Measurements from ENCODE around the gene CELA3B.

DNA sequence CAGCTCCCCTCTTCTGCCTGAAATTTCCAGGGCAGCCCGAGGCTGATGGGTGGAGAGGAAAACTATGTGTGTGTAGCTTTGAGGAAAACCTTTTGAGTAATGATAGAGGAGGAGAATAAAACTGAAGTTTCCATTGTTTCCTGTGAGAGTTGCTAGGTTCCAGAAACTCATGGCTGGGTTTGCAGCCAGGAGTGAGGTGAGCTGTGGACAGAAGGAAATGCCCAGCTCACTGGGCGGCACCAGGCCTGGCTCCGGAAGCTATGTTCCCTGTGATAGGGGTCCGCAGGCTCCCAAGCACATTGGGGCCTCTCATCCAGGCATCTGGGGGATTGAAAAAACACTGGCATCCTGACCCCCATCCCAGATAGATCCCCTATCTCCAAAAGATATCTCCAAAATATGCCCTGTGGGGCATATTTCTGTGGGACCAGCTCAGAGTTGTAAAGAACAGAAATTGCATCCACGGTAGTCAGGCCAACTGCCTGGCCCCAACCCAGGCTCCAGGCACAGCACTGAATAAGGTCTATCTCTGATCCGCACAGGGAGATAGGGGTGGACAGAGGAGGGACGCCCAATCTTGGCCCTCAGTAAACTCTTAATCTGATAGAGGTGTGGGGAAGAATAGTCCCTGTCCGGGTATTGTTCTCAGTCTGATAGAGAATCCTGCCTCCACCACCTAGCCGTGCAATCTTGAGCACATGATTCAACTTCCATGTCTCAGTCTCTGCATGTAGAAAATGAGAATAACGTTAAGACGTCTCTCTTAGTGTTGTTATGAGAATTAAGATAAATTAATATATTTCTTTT, 37.9 kb upstream of the CELA3B start:
- TF ChIP-seq EZH2 (IDR thresholded peaks at IDR 0.05; ENCODE audit: low read length): no peak
- TF ChIP-seq, protein P1, sequence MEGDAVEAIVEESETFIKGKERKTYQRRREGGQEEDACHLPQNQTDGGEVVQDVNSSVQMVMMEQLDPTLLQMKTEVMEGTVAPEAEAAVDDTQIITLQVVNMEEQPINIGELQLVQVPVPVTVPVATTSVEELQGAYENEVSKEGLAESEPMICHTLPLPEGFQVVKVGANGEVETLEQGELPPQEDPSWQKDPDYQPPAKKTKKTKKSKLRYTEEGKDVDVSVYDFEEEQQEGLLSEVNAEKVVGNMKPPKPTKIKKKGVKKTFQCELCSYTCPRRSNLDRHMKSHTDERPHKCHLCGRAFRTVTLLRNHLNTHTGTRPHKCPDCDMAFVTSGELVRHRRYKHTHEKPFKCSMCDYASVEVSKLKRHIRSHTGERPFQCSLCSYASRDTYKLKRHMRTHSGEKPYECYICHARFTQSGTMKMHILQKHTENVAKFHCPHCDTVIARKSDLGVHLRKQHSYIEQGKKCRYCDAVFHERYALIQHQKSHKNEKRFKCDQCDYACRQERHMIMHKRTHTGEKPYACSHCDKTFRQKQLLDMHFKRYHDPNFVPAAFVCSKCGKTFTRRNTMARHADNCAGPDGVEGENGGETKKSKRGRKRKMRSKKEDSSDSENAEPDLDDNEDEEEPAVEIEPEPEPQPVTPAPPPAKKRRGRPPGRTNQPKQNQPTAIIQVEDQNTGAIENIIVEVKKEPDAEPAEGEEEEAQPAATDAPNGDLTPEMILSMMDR (optimal IDR thresholded peaks at IDR 0.05 in 1 of 3, IDR thresholded peaks at IDR 0.05 in 1 of 3, conservative IDR thresholded peaks at IDR 0.05 in 1 of 3; ENCODE audit: extremely low read depth in 1 of 3, insufficient read depth in 2 of 3, low read length in 3 of 3): no peak
